ENCODE results near the gene CYBC1.

GRCh38 chr17:82483204-82483660, 32.7 kb upstream of the CYBC1 start:
- TF ChIP-seq CTCF (IDR thresholded peaks at IDR 0.05 in 8 of 11, conservative IDR thresholded peaks at IDR 0.05 in 3 of 11) (no peak), POLR2AphosphoS5 (IDR thresholded peaks at IDR 0.05) (no peak), POLR2A (IDR thresholded peaks at IDR 0.05) (no peak)

Measured in spleen (tissue), 7 donors.